HCEC 1CT (cell line): ENCODE measurements around the gene PTPRE.

ENCODE experiments used
- DNase-seq: peaks from one replicate; pipeline ENCODE4 v3.0.0-alpha.2; 2017

The PTPRE gene

DNA sequence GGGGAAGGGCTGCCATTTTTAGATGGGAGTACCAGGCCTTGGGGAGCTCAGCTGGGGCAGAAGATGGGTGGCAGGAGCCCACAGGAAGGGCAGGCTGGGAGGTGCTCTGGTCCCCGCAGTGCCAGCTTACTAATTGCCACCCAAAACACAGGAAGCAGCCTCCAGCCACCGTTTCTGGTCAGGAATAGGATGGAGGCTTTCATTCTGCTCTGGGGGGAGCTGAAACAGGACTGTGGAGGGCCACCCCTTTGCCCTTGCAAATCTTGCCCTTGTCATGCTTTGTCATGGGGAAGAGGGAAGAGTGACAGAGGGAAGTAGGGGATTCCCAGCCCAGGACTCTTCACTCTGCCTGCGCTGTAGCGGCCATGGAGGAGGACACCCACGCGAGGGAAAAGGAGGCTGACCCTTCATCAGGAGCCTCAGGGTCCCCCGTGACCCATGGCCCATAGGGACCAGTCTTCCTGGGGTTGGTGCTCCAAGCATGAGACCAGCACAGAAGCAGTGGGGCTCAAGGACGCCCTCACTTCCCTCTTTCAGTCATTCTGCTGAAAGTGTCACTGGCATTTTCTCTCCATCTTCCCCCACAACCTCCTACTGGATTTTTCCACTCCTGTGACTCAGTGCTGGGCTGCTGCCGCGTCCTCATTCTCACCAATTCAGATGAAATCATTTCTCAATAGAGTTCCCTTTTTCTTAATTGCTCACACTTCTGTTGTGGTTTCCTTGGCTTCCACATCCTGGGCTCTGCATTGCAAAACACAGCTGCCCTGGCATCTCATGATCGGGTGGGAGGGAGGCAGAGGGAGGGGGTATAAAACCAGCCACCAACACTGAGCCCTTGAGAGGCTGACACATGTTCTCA, 157.4 kb downstream of the PTPRE start:
- peak; percentile 66 for DNase-seq

DNA sequence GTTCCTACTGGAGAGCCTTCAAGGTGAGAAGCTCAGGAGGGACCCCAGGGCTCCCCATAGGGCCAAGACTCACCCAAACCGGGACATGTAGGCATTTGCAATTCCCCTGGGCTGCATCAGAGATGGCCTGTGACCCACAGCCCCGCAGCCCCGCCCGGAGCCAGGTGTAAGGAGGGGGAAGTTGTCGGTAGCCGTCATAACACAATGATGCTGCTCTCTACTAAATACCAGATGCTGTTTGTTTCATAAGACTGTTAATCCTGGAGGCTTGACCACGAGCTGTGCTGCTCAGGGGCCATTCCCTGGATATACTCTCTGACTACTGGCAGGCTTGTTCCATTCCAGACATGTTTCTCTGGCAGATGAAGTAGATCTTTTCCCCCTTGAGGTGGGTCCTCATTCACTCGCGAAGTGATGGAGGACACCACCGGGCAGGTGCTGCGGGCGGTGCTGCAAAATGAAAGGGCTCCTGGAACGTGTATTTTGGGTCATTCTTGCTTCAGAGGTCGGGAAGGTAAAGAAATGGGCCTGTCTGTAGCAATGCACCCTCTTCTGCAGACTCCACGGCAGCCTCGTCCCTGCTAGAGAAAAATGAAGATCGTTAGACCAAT, 158.2 kb downstream of the PTPRE start:
- peak; percentile 37 for DNase-seq

DNA sequence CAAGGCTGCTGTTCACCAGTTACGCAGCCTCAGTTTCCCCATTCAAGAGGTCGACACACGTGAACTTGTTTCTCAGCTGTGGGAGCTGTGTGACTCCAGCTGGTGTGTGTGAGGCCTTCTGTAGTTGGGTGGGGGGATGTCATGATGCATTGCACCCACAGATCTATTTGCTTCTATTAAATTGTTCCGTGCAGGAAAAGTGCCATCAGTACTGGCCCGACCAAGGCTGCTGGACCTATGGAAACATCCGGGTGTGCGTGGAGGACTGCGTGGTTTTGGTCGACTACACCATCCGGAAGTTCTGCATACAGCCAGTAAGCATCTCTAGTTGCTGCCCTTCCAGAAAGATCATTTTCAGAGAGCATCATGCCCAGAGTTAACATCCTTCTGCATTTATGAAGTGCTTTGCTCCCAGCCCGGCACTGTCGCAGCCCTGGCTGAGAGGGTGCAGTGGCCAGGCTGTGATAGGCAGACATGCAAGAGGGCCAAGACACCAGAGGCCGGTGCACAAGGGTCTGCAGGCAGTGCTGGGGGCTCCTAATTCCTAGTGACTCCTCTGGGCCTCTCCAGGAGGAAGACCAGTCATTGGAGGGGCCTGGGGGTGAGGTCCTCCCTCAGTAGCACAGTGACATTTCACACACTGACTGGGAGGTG, 159.1 kb downstream of the PTPRE start:
- no peak for DNase-seq

DNA sequence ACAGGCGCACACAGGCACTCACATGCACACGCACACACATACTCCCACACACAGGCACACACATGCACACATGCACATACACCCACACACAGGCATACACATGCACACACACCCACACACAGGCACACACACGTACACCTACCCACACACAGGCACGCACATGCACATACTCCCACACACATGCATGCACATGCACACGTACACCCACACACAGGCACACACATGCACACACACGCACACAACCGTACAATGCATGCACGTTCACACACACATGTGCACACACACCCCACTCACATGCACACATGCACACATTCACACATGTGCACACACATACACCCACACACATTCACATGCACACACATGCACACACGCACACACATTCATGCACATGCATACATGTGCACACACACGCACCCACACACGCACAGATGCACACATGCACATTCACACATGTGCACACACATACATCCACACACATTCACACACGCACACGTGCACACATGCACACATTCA, 160.0 kb downstream of the PTPRE start:
- DNase-seq = no peak

DNA sequence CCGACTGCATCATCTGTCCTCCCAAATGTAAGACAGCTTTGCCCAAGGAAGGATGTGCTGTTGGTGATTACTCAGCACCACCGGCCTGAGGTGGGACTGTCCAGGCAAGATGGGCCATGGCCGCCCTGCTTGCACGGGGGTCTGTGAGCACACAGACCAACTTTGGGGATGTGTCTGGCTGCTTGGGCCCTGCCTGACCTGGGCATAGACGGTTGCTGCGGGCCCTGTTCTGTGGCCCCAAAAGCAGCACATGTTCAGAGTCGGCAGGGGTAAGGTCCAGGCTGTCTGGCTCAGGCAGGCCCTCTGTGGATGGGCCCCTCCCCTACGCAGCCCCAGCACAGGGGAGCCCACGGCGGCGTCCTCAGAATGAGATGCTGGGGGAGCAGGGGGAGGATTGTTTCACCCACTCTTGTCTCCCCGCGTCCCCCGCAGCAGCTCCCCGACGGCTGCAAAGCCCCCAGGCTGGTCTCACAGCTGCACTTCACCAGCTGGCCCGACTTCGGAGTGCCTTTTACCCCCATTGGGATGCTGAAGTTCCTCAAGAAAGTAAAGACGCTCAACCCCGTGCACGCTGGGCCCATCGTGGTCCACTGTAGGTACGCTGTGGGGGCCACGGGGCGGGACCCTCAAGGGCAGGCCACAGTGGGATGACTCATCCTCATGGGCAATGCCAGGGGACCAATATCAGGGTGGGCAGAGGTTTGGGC, 160.9 kb downstream of the PTPRE start:
- DNase-seq = no peak

DNA sequence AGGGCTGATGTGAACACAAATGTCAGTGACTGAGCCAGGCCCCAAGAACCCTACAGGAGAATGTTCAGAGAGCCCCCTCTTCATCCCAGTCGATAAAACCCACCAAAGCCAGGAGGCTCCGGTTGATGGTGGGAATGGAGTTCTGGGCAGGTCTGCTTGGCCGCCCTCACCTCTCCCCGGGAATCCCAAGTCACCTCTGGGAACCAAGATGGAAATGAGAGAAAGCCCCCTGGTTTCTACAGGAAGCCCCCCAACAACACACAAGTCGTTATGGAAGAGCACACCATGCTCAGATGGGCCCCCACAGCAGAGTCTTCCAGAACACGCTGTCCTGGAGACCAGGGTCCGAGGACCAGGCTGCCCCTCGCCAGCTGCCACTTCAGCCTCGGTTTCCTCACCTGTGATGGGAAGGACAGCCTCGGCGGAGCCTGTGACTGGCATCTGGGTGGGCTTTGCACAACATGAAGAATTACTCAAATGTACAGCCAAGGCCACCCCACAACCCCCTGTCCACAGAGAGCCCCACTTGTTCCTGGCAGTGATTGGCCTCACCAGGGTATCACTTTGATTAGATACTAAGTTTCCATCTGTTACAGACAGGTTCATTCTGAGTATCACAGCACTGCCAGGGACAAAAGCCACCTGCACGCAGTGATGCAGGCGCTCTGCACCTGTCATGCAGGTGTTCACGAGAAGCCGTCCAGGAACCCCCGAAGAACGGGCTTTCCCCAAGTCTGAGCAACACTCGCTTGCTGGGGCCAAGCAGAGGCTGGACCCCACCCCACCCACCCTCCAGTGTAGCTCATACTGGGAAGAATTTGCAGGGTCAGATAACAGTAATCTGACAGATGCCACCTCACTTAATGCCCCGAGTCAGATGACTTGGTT, 161.7 kb downstream of the PTPRE start:
- no peak for DNase-seq

DNA sequence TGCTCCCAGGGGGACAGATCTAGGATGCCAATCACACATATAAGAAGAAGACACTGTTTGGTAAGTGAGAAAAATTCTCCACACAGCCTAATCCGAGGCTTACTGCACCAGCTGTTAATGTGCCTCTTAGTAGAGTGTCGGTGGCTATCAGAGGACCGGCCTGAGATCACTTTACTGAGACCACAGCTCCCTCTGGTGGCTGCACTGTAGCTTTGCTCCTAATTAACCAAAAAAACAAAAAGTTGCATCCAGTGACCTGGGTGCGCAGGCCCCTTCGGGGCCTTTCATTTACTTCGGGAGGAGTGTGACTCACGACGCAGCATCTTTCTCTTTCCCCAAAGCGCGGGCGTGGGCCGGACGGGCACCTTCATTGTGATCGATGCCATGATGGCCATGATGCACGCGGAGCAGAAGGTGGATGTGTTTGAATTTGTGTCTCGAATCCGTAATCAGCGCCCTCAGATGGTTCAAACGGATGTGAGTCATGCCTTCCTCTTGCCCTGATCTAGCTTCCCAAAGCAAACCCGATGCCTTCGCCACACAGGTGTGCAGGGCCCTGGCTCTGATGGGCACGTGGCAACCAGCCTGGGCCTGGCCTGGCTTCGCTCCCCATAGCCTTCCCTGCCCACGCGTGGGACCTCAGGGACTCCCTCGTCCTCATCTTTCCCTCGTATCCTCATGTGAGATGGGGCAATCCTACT, 162.6 kb downstream of the PTPRE start:
- peak; percentile 70 for DNase-seq

DNA sequence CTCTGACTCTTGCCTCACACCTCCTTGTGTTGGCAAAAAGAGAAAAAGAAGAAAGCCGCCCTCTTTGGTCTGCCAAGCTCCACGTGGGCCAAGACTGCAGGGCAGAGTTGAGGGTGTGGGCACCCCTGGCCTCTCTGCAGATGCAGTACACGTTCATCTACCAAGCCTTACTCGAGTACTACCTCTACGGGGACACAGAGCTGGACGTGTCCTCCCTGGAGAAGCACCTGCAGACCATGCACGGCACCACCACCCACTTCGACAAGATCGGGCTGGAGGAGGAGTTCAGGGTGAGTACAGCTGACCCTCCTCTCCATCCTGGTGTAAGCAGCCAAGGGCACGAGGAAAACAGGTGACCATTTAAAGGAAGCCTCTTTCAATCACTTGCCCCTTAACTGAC, 163.3 kb downstream of the PTPRE start:
- DNase-seq = no peak

DNA sequence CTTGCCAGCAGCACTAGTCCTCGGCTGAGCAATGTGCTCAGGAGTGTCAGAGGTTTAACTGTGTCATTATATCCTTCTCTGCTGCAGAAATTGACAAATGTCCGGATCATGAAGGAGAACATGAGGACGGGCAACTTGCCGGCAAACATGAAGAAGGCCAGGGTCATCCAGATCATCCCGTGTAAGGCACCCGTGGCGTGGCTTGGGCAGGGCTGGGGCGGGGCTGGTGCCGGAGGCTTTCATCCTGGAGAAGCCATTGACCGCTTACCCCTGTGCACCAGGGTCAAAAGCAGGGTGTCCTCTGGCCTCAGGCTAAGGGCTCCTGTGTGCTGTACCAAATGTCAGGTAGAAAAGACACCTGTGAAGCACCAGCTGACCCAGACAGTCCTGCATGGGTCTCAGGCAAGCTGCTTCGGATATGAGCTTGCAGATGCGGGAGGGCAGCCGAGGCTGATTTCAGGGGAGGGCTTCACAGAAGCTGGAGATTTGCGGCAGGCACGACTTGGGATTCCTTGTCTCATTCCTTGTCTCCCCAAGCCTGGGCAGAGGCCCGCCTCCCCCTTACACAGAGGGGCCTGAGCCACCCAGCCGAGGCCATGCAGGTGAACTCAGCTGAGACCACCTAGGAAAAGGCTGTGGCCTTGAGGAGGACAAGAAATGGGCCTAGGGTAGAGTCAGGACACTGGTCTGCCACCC, 164.0 kb downstream of the PTPRE start:
- DNase-seq = no peak

DNA sequence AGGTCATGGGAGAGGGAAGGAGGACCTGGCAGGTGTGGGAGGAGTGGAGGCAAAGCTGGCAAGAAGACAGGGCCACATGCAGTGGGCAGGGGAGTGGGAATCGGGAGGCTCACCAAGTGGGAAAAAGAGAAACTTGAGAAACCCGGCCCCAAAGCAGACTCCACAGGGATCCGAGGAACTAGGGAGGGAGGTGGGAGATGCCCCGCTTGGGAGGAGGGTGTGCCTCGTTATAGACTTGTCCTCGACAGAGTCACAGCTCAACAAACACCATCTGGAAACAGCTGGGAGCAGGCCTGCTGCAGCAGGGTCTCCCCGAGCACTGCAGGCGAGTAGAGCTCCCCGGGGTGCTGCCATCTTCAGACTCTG, 164.5 kb downstream of the PTPRE start:
- no peak for DNase-seq

DNA sequence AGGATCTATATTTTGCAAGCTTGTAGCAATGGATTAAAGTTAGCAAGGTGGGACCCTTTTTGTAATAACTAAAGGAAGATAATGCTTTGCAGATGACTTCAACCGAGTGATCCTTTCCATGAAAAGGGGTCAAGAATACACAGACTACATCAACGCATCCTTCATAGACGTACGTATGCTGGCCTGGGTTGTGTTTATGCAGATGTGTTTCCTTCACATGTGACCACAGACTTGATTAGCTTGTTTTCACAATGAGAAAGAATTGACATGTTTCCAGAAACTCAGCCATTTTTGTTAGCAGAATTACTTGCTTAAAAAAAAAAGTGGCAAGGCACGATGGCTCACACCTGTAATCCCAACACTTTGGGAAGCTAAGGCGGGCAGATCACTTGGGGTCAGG, 165.1 kb downstream of the PTPRE start:
- DNase-seq = no peak

DNA sequence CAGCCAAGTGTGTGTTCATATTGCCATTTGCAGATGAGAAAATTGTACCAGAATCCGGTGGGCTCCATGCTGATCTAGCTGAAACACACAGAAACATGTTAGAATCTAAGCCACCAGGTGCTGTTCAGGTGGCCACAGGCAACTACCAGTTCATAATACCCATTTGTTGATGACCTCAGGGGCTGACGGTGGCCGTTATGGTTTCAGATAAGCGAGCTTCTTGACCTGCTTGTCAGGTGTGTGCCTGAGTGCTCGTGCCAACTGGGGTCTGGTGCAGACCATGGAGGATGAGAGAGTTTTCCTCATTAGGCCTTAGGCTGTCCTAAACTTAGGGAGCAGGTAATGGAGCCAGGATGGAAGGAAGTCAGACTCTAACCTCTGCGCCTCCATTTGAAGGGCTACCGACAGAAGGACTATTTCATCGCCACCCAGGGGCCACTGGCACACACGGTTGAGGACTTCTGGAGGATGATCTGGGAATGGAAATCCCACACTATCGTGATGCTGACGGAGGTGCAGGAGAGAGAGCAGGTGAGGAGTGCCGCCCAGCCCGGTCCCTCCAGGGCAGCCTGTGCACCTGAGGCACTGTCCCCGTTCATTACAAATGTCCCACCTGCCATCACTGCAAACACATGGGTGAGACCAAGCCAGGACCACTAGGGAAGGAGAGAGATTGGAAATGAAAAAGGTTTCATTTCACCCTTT, 166.2 kb downstream of the PTPRE start:
- no peak for DNase-seq

DNA sequence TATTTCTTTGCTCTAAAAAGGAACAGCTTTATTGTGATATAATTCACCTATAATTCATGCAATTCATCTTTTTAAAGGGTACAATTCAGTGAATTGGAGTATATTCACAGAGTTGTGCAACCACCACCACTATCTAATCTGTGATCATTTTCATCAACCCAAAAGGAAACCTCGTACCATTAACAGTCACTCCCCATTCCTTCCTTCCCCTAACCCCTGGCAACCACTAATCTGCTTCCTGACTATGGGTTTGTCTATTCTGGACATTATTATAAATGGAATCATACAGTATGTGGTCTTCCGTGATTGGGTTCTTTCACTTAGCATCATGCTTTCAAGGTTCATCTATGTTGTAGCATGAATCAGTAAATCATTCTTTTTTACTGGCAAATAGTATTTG, 167.0 kb downstream of the PTPRE start:
- no peak for DNase-seq

DNA sequence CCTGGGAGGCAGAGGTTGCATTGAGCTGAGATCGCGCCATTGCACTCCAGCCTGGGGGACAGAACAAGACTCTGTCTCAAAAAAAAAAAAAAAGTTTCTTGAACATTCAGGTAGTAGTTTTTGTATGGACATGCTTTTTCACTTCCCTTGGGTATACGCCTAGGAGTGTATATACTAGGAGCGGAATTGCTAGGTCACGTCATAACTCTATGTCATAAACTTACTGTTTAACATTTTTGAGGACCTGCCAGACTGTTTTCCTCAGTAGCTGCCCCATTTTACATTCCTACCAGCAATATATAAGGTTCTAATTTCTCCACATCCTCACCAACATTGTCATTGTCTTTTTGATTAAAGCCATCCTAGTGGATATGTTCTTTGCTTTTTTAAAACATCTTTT, 167.7 kb downstream of the PTPRE start:
- no peak for DNase-seq

DNA sequence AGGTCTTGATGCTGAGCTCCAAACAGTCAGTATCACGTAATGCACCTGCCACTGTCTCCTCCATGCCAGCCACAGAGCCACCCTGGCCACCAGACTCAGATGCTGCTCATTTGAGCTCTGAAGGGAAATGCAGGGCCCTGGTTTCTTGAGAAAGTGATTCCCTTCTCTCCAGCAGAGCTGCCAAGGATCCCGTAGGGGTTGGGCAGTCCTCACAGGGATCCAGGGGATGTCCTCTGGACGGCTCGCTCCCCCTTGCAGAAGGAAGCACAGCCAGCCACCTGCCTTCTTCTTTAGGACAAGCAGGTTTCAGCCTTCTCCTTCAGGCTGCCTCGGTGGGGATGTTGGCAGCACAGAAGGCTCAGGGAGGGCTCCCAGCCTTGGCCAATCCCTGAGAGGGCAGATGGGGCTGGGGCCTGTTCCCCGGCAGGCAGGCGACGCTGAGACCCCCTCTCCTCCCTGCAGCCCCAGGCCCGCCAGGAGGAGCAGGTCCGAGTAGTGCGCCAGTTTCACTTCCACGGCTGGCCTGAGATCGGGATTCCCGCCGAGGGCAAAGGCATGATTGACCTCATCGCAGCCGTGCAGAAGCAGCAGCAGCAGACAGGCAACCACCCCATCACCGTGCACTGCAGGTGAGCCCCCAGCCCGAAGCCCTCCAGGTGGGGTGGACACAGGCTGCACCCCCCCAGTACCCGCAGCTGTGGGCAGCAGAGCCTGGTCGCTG, 170.4 kb downstream of the PTPRE start:
- DNase-seq = no peak

DNA sequence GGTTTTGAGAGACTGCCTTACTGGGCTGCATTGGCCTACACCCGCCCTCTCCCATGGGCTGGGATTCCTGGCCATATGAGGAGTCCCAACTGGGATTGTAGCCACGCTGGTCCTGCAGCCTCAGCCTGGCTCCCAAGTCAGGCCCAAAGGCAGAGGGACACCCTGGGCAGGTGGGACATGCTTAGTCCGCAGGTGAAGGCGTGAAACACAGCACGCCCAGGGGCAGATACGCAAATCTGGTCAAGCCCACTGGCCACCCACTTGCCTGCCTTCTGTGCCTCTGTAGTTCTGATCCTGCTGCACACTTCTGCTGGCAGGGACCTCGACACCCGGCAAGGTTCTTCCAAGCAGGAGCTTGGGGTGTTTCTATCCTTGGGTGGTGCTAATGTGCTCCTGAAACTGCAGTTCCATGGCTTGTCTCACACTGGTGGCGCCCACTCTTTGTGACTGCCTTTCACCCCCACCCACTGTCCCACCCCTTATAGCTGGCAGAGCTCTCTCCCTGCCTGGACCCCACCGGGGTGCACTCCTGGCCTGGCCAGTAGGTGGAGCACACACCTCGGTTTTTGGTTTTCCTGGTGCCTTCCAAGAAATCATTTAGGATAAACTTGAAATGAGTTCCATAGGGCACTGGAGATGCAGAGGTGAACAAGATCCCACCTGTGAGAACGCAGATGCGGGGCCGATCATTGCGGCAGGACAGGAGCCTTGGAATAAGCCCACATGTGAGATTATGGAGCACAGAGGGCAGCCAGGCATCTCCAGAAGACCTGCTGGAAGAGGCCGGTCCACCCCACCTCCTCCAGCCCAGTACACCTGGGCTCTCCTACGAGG, 171.4 kb downstream of the PTPRE start:
- peak; percentile 24 for DNase-seq

DNA sequence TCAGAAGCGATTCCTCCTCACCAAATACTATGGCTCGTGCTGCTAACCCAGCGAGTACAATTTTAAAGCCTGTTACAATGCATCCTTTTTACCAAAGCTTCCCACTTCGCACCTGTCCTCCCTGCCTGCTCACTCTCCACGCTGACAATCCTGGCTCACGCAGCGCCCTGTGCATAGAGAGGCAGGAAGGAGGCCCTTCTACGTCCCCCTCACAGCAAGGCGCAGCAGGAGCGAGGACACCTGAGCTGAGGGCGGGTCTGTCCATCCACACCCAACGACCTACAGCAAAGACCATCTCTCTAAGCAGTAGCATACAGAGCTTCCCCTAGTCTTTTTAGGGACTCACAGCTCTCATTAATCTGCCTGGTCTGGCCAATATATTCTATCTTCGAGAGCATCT, 173.3 kb downstream of the PTPRE start:
- no peak for DNase-seq

DNA sequence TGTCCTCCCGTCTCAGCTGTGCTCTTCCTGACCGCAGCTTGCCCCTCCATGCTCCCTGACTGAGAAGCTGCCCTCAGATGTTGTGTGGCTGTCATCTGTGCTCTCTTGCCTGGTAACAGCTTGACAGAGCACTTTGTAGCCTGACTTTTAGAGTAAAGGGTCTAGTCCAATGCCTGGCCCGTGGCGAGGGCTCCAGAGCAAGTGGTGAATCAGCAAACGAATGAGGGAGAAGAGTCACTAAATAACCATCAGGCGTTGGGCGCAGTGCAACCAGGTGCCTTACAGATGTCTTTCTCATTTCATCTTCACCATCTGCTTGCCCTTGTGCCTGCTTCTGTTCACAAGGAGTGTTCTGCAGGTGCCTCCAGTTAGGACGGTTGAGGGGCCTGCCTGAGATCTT, 173.7 kb downstream of the PTPRE start:
- DNase-seq = no peak

DNA sequence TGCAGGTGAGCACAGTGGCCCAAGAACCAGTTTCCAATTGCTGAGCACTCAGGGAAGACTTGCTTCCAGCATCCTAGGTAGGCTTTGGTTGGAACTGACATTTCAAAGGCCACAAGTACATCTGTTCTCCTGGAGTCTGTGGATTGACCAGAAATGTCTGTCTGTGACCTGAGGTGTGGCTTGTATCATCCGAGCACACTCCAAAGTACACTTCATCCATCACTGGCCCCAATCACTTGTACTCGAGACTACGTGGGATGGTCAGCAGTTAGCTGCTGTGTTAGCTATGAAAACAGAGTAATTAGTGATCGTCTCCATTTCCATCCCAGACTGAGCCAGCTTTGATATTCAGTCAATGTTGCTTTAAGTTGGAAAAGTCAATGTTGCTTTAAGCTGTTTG, 174.3 kb downstream of the PTPRE start:
- no peak for DNase-seq
